Hepatic stellate cell (primary cell): ENCODE measurements around the gene NCOA3.
A peak's percentile ranks its signal among the peaks of the same experiment; 100 is the strongest.
"Not testable (repeated sequence)": the region's sequence is repeated elsewhere in the genome, so short reads cannot be mapped to it uniquely, and the experiment has no call there.

Experiments used
- DNase-seq: peaks from one replicate; pipeline ENCODE4 v3.0.0; 2011; ENCODE audit warnings: low spot score

The NCOA3 gene

GRCh38 chr20:47501116-47501481 is 588 bp upstream of the NCOA3 start:
- peak; percentile 10 for DNase-seq

GRCh38 chr20:47502271-47503239 is 868 bp downstream of the NCOA3 start:
- DNase-seq, result peak; percentile 54

GRCh38 chr20:47503685-47504084 is 2.0 kb downstream of the NCOA3 start:
- no peak for DNase-seq

GRCh38 chr20:47506335-47506734 is 4.6 kb downstream of the NCOA3 start:
- DNase-seq, result no peak

GRCh38 chr20:47506850-47507249 is 5.2 kb downstream of the NCOA3 start:
- no peak for DNase-seq

- not testable (repeated sequence) for DNase-seq
Measured at GRCh38 chr20:47507275-47507981, 5.7 kb downstream of the NCOA3 start.

GRCh38 chr20:47508278-47508677 is 6.6 kb downstream of the NCOA3 start:
- no peak for DNase-seq

GRCh38 chr20:47509104-47509661 is 7.5 kb downstream of the NCOA3 start:
- DNase-seq, result no peak

- no peak for DNase-seq
Measured at GRCh38 chr20:47509685-47510084, 8.0 kb downstream of the NCOA3 start.

GRCh38 chr20:47515843-47516242 is 14.2 kb downstream of the NCOA3 start:
- no peak for DNase-seq

- DNase-seq, result no peak
Measured at GRCh38 chr20:47521059-47521808, 19.5 kb downstream of the NCOA3 start.

GRCh38 chr20:47524015-47524784 is 22.5 kb downstream of the NCOA3 start:
- no peak for DNase-seq

- no peak for DNase-seq
Measured at GRCh38 chr20:47527004-47527800, 25.5 kb downstream of the NCOA3 start.

- DNase-seq, result no peak
Measured at GRCh38 chr20:47529840-47530239, 28.2 kb downstream of the NCOA3 start.

GRCh38 chr20:47531458-47531857 is 29.8 kb downstream of the NCOA3 start:
- DNase-seq, result no peak

GRCh38 chr20:47532002-47532401 is 30.3 kb downstream of the NCOA3 start:
- DNase-seq, result no peak

- DNase-seq, result no peak
Measured at GRCh38 chr20:47533518-47534062, 31.9 kb downstream of the NCOA3 start.

- DNase-seq, result no peak
Measured at GRCh38 chr20:47534405-47534804, 32.7 kb downstream of the NCOA3 start.

- no peak for DNase-seq
Measured at GRCh38 chr20:47535088-47535487, 33.4 kb downstream of the NCOA3 start.

GRCh38 chr20:47535994-47536393 is 34.3 kb downstream of the NCOA3 start:
- DNase-seq, result no peak
